Renal cortical epithelial cell (primary cell): ENCODE results near the gene TSSC4. TPM values are rescaled to one million over a fixed set of nuclear protein-coding genes. Genes with fewer than 3 reads are reported as not detected.

Experiments used
- DNase-seq: peaks from one replicate; pipeline ENCODE4 v3.0.0-alpha.2; 2011; ENCODE audit warnings: low read depth
- total RNA-seq: library from RNA; depleted of rRNA; stranded (reverse); fragments of >200 nt; gene quantifications from 2 replicates; pipeline ENCODE4 v1.2.3, GENCODE V29; 2014

The TSSC4 gene
- total RNA-seq, 1 donor from 2014 or later, result 46.1 TPM

GRCh38 chr11:2386591-2386990, 14.0 kb upstream of the TSSC4 start:
- no peak for DNase-seq

GRCh38 chr11:2387266-2387987, 13.1 kb upstream of the TSSC4 start:
- peak; percentile 11 for DNase-seq

DNA sequence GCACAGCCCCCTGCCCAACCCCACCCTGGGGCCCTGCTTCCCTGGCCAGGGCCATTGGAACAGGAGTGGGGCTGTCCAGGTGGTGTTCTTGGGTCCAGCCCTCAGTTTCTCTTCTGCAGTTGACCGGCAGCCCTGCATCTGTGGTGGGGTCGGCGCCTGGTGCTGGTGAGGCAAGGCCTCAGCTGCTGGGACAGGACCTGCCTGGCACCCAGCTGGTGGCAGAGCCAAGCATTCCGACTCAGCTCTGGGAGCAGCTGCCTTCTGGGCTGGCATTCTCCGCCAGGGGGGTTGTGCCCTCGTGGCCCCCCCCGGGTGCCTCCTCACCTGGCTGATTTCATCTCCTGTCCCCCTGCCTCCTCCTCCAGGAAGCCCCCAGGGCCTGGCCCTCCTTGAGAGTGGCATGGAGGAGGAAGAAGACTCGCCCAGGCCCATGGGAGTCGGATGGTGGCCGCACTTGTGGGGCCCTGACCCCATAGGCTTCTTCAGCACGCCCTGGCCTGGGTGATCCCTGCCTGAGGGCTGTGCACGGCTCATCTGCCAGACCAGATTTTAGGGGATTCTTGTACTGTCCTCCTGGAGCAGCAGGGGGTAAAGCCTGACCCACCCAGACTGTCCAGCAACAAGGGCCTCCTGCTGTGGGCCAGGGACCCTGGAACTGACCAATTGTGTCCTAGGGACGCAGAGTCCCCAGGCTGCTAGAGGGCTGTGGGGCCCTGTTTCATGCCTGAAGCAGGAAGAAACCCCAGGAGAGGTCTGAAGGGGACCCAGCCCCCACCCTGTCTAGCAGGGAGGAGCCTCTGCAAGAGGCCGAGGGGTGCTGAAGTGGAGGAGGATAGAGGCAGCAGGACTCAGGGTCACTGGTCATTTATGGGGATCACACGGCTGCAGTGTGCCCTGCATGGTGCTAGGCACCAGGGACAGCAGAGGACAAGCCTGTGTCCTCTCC, 11.8 kb upstream of the TSSC4 start:
- DNase-seq, result no peak

- DNase-seq, result no peak
Observed at GRCh38 chr11:2389377-2390026, 11.0 kb upstream of the TSSC4 start.

- DNase-seq, result no peak
Observed at GRCh38 chr11:2390091-2390724, 10.3 kb upstream of the TSSC4 start.

DNA sequence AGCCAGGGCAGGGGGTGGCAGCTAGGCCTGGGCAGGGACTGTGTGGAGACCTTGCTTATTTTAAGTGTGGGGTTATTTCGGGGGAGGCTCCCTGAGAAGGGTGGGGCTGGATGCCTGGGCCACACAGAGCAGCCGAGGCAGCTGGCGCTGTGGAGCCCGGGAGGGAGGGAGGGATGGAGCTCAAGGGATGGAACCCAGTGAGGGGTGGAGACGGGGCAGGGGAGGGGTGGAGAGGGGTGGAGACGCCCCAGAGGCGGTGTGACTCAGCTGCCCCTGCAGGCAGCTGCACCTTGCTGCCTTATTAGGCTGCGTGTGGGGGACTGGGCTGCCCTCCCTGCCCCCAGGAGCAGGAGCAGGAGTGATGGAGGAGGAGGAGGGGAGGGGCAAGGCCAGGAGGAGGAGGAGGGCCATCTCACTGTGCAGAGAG, 9.8 kb upstream of the TSSC4 start:
- DNase-seq, result peak; percentile 52

GRCh38 chr11:2391181-2391975, 9.2 kb upstream of the TSSC4 start:
- no peak for DNase-seq

- DNase-seq, result no peak
Observed at GRCh38 chr11:2392241-2392959, 8.2 kb upstream of the TSSC4 start.

DNA sequence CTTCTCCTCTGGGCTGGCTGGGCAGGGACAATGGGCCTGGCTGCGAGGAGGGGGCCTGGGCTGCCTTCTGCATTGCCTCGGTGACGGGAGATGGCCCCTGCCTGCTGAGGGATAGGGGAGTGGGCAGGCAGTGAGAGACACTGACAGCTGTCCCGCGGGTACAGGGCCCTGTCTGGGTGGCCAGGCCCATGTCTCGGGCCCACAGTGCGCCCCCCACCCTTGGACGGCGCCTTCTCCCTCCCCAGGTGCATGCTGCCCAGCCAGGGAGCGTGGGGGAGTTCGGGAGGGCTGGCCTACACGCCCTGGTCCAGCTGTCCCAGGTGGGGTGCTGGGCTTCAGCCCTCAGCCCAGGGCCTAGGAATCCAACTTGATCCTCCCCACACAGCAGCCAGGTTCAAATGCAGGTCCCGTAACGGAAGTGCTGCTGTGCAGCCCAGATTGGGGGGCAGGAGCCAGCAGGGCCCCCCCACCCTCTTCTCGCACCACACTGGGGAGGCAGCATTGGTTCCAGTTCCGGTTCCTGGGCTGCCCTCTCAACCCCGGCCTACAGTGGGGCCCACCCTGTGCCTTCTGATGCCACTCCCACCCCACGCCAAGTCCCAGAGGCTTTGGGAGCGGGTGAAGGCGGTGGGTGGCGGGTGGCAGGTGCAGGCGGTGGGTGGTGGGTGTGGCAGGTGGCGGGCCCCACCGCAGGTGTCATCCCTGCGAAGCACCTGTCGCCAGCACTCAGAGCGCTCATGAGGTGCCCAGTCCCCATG, 7.3 kb upstream of the TSSC4 start:
- no peak for DNase-seq

DNA sequence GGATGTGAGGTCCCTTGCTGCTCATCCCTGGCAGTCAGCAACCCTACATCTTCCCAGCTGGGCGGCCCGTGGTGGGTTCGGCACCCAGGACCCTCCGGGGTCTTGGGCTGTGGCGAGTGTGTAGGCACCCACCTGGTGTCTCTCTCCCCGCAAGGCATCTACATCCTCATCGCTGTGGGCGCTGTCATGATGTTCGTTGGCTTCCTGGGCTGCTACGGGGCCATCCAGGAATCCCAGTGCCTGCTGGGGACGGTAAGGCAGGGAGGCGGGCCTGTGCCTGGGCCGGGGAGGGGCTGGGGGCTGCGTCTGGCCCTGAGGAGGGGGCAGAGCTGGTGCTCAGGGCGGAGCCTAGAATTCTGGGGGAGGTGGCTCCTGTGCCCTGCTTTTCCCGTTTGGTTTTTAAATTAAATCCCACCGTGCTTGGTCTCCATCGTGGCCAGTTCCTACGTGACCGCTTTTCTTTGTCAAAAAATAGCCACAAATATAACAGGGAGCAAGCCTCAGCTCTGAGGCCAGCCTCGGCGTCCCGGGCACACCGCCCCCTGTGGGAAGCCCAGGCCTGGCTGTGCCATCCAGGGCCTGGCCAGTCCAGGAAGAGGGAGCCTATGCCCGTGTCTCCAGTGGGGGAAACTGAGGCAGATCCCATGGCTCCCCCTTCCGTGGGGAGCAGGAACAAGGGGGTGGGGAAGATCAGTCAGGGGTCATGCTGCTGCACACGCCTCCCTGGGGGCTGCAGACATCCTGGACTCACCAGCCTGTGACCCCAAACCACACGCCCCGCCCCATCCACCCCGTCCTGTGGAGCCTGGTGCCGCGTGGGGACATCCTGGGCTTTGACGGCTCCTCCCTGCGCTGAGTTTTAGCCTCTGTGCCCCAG, 6.4 kb upstream of the TSSC4 start:
- DNase-seq, result no peak

- no peak for DNase-seq
Observed at GRCh38 chr11:2394818-2395105, 5.8 kb upstream of the TSSC4 start.

DNA sequence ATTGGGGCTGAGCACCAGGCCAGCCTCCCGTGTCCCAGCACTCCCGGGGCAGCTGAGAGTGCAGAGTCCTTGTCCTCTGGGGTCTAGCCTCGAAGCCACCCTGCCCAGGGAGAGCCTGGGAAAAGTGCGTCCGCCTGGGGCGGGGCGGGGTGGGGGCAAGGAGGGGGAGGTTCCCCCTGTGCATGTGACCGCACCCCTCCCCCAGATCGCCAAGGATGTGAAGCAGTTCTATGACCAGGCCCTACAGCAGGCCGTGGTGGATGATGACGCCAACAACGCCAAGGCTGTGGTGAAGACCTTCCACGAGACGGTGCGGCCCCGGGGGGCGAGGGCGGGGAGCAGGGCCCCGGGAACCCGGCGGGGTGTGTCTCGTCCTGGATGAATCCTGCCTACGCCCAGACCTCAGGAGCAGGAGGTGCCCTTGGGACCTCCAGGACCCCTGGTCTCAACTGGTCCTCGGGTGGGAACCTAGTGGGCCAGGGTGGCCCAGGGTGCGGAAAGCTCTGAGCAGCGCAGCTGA, 5.3 kb upstream of the TSSC4 start:
- DNase-seq, result no peak

DNA sequence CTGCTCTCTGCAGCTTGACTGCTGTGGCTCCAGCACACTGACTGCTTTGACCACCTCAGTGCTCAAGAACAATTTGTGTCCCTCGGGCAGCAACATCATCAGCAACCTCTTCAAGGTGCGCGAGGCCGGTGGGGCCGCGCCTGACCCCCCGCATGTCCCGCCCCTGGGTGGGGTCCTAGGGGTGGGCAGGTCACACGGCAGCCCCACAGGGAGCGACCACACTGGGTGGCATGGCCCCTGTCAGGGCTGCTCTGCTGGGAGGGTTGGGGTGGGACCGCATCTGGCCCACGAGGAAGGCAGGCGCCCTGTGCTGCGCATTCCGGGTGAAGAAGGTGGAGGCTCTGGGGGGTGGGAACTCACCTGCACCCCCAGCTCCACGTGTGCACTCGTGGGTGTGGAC, 4.7 kb upstream of the TSSC4 start:
- no peak for DNase-seq

- DNase-seq, result no peak
Observed at GRCh38 chr11:2396471-2396870, 4.1 kb upstream of the TSSC4 start.

DNA sequence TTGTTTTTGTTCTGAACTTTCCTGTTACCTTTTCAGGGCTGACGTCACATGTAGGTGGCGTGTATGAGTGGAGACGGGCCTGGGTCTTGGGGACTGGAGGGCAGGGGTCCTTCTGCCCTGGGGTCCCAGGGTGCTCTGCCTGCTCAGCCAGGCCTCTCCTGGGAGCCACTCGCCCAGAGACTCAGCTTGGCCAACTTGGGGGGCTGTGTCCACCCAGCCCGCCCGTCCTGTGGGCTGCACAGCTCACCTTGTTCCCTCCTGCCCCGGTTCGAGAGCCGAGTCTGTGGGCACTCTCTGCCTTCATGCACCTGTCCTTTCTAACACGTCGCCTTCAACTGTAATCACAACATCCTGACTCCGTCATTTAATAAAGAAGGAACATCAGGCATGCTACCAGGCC, 3.5 kb upstream of the TSSC4 start:
- no peak for DNase-seq

DNA sequence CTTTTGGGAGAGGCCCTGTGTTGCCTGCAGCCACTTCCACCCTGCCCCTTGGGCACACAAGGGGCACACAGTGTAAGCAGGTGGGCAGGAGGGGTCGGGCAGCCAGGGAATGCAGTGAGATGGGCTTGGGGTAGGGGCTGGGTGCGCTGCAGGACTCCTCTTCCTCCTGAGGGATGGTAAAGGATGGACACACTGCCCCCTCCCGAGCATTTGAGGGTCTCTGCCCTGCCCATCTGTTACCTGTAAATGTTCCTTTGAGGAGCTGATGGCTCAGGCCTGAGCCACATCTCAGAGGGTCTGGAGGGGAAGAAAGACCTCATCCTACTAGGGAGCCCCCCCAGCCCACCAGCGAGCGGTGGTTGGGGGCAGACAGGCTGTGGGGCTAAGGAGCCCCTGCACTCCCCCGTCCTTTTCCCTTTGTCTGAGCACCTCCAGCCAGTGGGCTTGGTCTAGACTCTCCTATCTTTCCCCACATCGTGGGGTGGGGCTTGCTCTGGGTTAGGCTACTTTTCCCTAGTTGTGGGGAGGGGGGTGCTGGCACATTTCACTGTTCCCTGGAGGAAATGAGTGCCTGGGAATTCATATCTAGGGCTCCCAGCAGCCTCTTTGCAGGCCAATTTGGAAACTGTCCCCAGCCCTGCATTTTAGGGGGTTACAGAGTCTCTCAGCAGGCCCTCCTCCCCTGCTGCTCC, 1.7 kb upstream of the TSSC4 start:
- DNase-seq, result no peak

GRCh38 chr11:2399488-2400068, 972 bp upstream of the TSSC4 start:
- DNase-seq, result no peak
